ENCODE measurements around the gene BTBD9. TPM values are rescaled to one million over a fixed set of nuclear protein-coding genes. Genes with fewer than 3 reads are reported as not detected.
"Not testable (repeated sequence)": the region's sequence is repeated elsewhere in the genome, so short reads cannot be mapped to it uniquely, and the experiment has no call there.

The BTBD9 gene
- total RNA-seq, 4 donors from 2014 or later = 8.6 to 34.1 (median 30.8) TPM

GRCh38 chr6:38349795-38350194 is 289.9 kb downstream of the BTBD9 start:
- in situ Hi-C loops (cut with MboI; ENCODE audit: low pct_ligation_motif_present in 1 of 4, low pct_unique_long_range_greater_than_20kb in 1 of 4, low sequenced_read_pairs in 3 of 4) = no loop called here
- 89% methylated on average over 3 of the region's 3 CpGs; no CpG with 5 or more reads in 1 of the 2 donors for WGBS, 2 donors (ENCODE audit: low coverage in 1 of 2)
- TF ChIP-seq CTCF (IDR thresholded peaks at IDR 0.05) (no peak), POLR2A (IDR thresholded peaks at IDR 0.05) (no peak), POLR2AphosphoS5 (IDR thresholded peaks at IDR 0.05) (no peak), EP300 (IDR thresholded peaks at IDR 0.05; ENCODE audit: low read depth) (no peak)

GRCh38 chr6:38349221-38349620 is 290.5 kb downstream of the BTBD9 start:
- H3K4me1 ChIP-seq = peaks cover 0 to 17% (median 6%) of the 10 kb centered on the region in 4 donors
- WGBS, 2 donors (ENCODE audit: low coverage in 1 of 2) = 79 to 84% methylated on average over 2 of the region's 2 CpGs
- no peaks in the 10 kb centered on the region for H3K27me3 ChIP-seq
- H3K4me3 ChIP-seq = no peak overlapping the region
- H3K36me3 ChIP-seq = no peaks in the 10 kb centered on the region
- H3K27ac ChIP-seq = no peak overlapping the region
- DNase-seq = no peak
- intact Hi-C loops (cut with DNase I; ENCODE audit: low total_unique reads) = no loop called here
- TF ChIP-seq POLR2A (IDR thresholded peaks at IDR 0.05) (no peak), POLR2AphosphoS5 (IDR thresholded peaks at IDR 0.05) (no peak), CTCF (IDR thresholded peaks at IDR 0.05) (no peak), EP300 (IDR thresholded peaks at IDR 0.05; ENCODE audit: low read depth) (no peak)
- in situ Hi-C loops (cut with MboI; ENCODE audit: low pct_ligation_motif_present in 1 of 4, low pct_unique_long_range_greater_than_20kb in 1 of 4, low sequenced_read_pairs in 3 of 4) = no loop called here
- H3K9me3 ChIP-seq = no peaks in the 10 kb centered on the region

More at GRCh38 chr6:38349795-38350194, 289.9 kb downstream of the BTBD9 start:
- intact Hi-C loops (cut with DNase I; ENCODE audit: low total_unique reads) = no loop called here
- Histone ChIP-seq H3K36me3 (no peaks in the 10 kb centered on the region), H3K4me3 (no peak overlapping the region), H3K4me1 (peaks cover 0 to 17% (median 6%) of the 10 kb centered on the region in 4 donors), H3K27ac (peak overlapping the region in 2 of 4 donors; percentile 23 to 34), H3K27me3 (no peaks in the 10 kb centered on the region), H3K9me3 (no peaks in the 10 kb centered on the region)
- no peak for DNase-seq

GRCh38 chr6:38348371-38348770 is 291.4 kb downstream of the BTBD9 start:
- Histone ChIP-seq H3K4me3 (no peak overlapping the region), H3K4me1 (peaks cover 0 to 17% (median 6%) of the 10 kb centered on the region in 4 donors)

GRCh38 chr6:38347829-38348228 is 291.9 kb downstream of the BTBD9 start:
- in situ Hi-C loops (cut with MboI; ENCODE audit: low pct_ligation_motif_present in 1 of 4, low pct_unique_long_range_greater_than_20kb in 1 of 4, low sequenced_read_pairs in 3 of 4); H3K4me3 ChIP-seq; H3K9me3 ChIP-seq; H3K27ac ChIP-seq; H3K36me3 ChIP-seq; DNase-seq; H3K27me3 ChIP-seq; intact Hi-C loops (cut with DNase I; ENCODE audit: low total_unique reads): not testable (repeated sequence)
- 96% methylated on average over 8 of the region's 8 CpGs; no CpG with 5 or more reads in 1 of the 2 donors for WGBS, 2 donors (ENCODE audit: low coverage in 1 of 2)
- peaks cover 0 to 17% (median 6%) of the 10 kb centered on the region in 4 donors for H3K4me1 ChIP-seq

More at GRCh38 chr6:38348371-38348770, 291.4 kb downstream of the BTBD9 start:
- Histone ChIP-seq H3K27me3 (no peaks in the 10 kb centered on the region), H3K36me3 (no peaks in the 10 kb centered on the region), H3K27ac (no peak overlapping the region), H3K9me3 (no peaks in the 10 kb centered on the region)
- no peak for TF ChIP-seq EP300 (IDR thresholded peaks at IDR 0.05; ENCODE audit: low read depth)
- TF ChIP-seq CTCF (IDR thresholded peaks at IDR 0.05) = no peak
- no peak for TF ChIP-seq POLR2A (IDR thresholded peaks at IDR 0.05)
- TF ChIP-seq POLR2AphosphoS5 (IDR thresholded peaks at IDR 0.05) = no peak
- in situ Hi-C loops (cut with MboI; ENCODE audit: low pct_ligation_motif_present in 1 of 4, low pct_unique_long_range_greater_than_20kb in 1 of 4, low sequenced_read_pairs in 3 of 4) (no loop called here), intact Hi-C loops (cut with DNase I; ENCODE audit: low total_unique reads) (no loop called here)
- DNase-seq = no peak
- WGBS, 2 donors (ENCODE audit: low coverage in 1 of 2) = 69 to 80% methylated on average over 3 of the region's 3 CpGs

Data from transverse colon (tissue), 4 donors.